Measurements from ENCODE around the gene ABCB4.
A peak's percentile ranks its signal among the peaks of the same experiment; 100 is the strongest.

ABCB4 gene

GRCh38 chr7:87510411-87510875 is 35.0 kb upstream of the ABCB4 start:
- no peak for TF ChIP-seq CTCF (IDR thresholded peaks at IDR 0.05)

GRCh38 chr7:87507446-87507845 is 32.0 kb upstream of the ABCB4 start:
- peak; percentile 25; the same call in 1 of the 2 replicates for TF ChIP-seq CTCF (IDR thresholded peaks at IDR 0.05)

- peak; percentile 75 for TF ChIP-seq CTCF (IDR thresholded peaks at IDR 0.05)
These were observed 31.0 kb upstream of the ABCB4 start for GRCh38 chr7:87506246-87507180.

GRCh38 chr7:87505557-87506245 is 30.2 kb upstream of the ABCB4 start:
- TF ChIP-seq CTCF (IDR thresholded peaks at IDR 0.05) = no peak

- no peak for TF ChIP-seq CTCF (IDR thresholded peaks at IDR 0.05)
These were observed 29.6 kb upstream of the ABCB4 start for GRCh38 chr7:87505122-87505521.

GRCh38 chr7:87499494-87499893 is 24.0 kb upstream of the ABCB4 start:
- TF ChIP-seq CTCF (IDR thresholded peaks at IDR 0.05) = no peak

- TF ChIP-seq CTCF (IDR thresholded peaks at IDR 0.05) = no peak
These were observed 23.4 kb upstream of the ABCB4 start for GRCh38 chr7:87498893-87499292.
